ENCODE results near the gene TXLNA.

- TF ChIP-seq CTCF (IDR thresholded peaks at IDR 0.05) (no peak), POLR2AphosphoS5 (IDR thresholded peaks at IDR 0.05) (no peak), POLR2A (IDR thresholded peaks at IDR 0.05) (no peak)
Observed at GRCh38 chr1:32138965-32139364, 40.5 kb upstream of the TXLNA start.
